HG03575 (cell line): ENCODE measurements around the gene MEIS2.

ENCODE experiments used
- ATAC-seq: cut with Tn5 transposase; IDR thresholded peaks from one replicate; pipeline ENCODE4 v1.9.1; 2021; ENCODE audit not compliant: unreplicated experiment, insufficient number of reproducible peaks, low FRiP score; ENCODE audit errors: extremely low read depth

Gene MEIS2

GRCh38 chr15:36926427-36926825 is 173.9 kb downstream of the MEIS2 start:
- ATAC-seq = no peak

DNA sequence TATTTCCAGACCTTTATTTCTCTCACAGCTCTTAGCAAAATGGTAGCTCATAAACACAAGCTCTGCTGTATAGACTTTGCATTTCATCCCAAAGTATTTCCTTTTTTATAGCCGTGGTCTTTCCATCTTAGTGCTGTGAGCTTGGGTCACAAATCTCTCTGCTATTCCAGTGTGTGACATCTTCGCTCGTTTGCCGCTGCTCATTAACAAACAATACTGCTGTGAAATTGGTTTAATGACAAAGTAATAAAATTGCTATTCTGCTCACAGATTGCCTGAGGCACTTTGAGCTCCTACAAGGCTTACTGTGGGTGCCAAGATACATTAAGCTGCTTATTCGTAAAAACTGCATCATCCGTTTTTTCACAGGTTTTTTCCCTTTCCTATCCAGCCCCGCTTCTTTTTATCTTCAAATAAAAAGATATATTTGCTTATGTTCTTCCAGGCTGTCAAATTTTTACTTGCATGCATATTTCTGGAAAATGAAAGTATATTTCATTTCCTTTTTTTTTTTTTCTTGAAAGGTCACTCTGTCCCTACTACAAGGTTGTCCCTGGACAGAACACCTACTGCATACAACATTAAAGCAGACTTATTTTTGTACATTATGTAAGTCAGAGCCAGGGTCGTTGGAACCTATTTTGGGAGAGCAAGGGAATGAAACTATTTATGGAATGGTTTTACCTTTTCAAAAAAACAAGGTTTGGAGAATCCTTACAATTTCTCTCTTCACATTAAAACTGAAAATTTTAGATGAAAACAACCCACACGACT is 174.5 kb downstream of the MEIS2 start:
- ATAC-seq = no peak

- no peak for ATAC-seq
These were observed 175.3 kb downstream of the MEIS2 start for GRCh38 chr15:36925049-36925448.

- ATAC-seq = no peak
These were observed 176.3 kb downstream of the MEIS2 start for GRCh38 chr15:36924034-36924433.

- ATAC-seq = no peak
These were observed 178.8 kb downstream of the MEIS2 start for GRCh38 chr15:36921484-36922091.

- no peak for ATAC-seq
These were observed 182.7 kb downstream of the MEIS2 start for GRCh38 chr15:36917411-36918267.

- no peak for ATAC-seq
These were observed 185.2 kb downstream of the MEIS2 start for GRCh38 chr15:36914960-36915808.

- no peak for ATAC-seq
These were observed 185.9 kb downstream of the MEIS2 start for GRCh38 chr15:36914466-36914865.

DNA sequence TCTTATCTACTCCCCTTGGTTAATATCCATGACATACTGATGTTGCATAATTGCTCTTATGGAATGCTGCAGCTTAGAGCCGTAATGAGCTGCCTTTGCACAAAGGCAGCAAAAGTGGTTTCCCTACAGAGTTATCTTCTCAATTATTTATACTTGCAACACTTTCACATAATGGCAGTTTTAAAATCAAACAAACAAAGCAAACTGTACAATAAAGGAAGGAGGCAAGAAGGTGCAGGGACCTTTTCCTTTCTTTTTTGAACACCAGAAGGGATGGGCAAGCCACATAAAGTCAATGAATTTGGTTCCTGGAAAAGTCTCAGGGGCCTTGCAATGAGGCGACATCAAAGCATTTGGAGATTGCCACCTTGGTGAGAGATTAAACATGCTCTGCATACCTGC is 188.0 kb downstream of the MEIS2 start:
- ATAC-seq = no peak

GRCh38 chr15:36911322-36911944 is 188.9 kb downstream of the MEIS2 start:
- ATAC-seq = no peak

DNA sequence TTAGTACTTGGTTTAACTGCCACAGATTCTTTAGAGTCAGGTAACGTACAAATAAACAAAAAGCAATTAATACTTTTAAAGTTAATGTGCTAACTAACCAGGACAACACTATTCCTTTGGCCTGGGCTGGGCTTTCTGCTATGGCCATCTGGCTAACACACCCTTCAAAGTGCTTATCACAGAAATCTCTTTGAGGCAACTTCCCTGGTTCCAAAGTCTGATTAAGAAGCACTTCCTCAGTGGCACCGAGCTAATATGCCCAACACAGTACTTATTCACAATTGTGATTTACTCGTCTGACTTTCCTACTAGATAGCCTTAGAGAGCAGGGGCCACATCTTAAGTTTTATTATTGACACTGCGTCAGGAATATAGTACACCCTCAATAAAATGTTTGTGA is 191.4 kb downstream of the MEIS2 start:
- no peak for ATAC-seq

- ATAC-seq = no peak
These were observed 193.1 kb downstream of the MEIS2 start for GRCh38 chr15:36907295-36907694.

GRCh38 chr15:36905908-36906307 is 194.4 kb downstream of the MEIS2 start:
- no peak for ATAC-seq

DNA sequence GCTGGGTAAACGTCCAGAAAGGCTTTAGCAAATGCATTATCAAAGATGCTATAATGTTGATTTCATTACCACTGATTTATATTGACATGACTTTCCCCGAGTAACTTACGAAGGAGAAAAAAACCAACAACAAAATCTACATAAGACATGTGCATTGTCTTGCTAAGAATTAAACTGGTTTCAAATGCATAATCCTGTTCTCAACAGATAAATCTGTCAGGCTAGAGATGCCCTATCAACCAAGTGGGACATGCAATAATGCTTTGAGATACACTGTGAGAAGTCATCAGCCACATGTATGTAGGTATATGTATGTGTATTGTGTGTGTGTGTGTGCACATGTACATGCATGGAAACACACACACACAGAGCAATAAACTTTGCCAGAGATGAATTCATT is 195.6 kb downstream of the MEIS2 start:
- no peak for ATAC-seq

GRCh38 chr15:36903922-36904556 is 196.3 kb downstream of the MEIS2 start:
- no peak for ATAC-seq

- ATAC-seq = no peak
These were observed 197.2 kb downstream of the MEIS2 start for GRCh38 chr15:36903195-36903594.

DNA sequence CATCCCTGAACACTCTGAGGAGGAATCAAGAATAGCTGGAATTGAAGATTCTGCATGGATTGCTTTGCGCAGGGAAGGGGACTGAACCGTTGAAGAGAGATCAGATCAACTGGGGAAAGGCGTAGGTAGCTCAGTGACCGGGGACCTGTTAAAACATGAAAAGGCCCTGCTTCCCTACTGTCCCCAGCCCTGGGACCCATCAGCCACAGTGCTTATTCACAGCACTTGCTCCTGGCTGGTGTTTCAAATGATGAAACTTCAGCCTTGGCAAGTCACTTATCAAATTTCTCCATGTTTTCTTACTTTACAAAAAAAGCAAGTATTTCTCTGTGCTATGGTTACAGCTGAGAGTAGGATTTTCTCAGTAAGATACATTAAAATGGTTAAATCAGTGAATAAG is 199.3 kb downstream of the MEIS2 start:
- ATAC-seq = no peak

GRCh38 chr15:36899696-36900095 is 200.7 kb downstream of the MEIS2 start:
- ATAC-seq = no peak
